B cell (primary cell): ENCODE results near the gene EFEMP1. TPM values are rescaled to one million over a fixed set of nuclear protein-coding genes. Genes with fewer than 3 reads are reported as not detected.

ENCODE experiments used
- ATAC-seq: fragments of 200-7000 bp; cut with Tn5 transposase; one replicate; pipeline ENCODE4 v1.10.0; 2021; ENCODE audit warnings: low read depth, mild to moderate bottlenecking, moderate number of reproducible peaks, moderate library complexity
- CTCF ChIA-PET: fragments of 350-600 bp; sonication (Branson Sonifier 250); formaldehyde crosslinking; loops from one replicate; lab custom pipeline; 2021; ENCODE audit warnings: antibody characterized with exemption, inconsistent platforms; lab: Charles Lee
- POLR2A ChIA-PET: fragments of 350-600 bp; sonication (Branson Sonifier 250); formaldehyde crosslinking; loops from one replicate; lab custom pipeline; 2021; ENCODE audit warnings: antibody characterized with exemption; lab: Charles Lee
- DNase-seq: peaks from one replicate; pipeline ENCODE4 v3.0.0; 2013
- H2AFZ ChIP-seq: 2 replicates; pipeline ENCODE4 v1.6.1; 2012; ENCODE audit warnings: mild to moderate bottlenecking, low read depth, low read length; ENCODE audit not compliant: insufficient read depth, poor library complexity, severe bottlenecking
- H3K27ac ChIP-seq, 2 donors: 1 replicate in 1 of 2; 2 replicates in 1 of 2; pipeline ENCODE4 v1.5.1; 2012 to 2013; ENCODE audit warnings: low read length in 2 of 2, mild to moderate bottlenecking in 2 of 2, moderate library complexity in 1 of 2
- H3K27me3 ChIP-seq, 4 experiments: fragments of 200-600 bp in 1 of 4; sonication (generic) in 1 of 4; replicated peaks in 1 of 4; 1 replicate in 2 of 4; 2 replicates in 2 of 4; pipeline versions ENCODE4 v1.6.1 to v1.7.0; 2013 to 2016; ENCODE audit warnings: low read length in 3 of 4, mild to moderate bottlenecking in 2 of 4, mixed read lengths in 1 of 4, moderate library complexity in 1 of 4; ENCODE audit not compliant: insufficient read depth in 4 of 4, control insufficient read depth in 3 of 4; ENCODE audit errors: control extremely low read depth in 1 of 4
- H3K36me3 ChIP-seq, 2 experiments: replicated peaks in 1 of 2; 1 replicate in 1 of 2; 2 replicates in 1 of 2; pipeline versions ENCODE4 v1.6.1 to v1.7.1; 2013; ENCODE audit warnings: low read length in 1 of 2; ENCODE audit not compliant: insufficient read depth in 2 of 2, control insufficient read depth in 1 of 2; ENCODE audit errors: control extremely low read depth in 1 of 2, extremely low read depth in 1 of 2
- H3K4me1 ChIP-seq, 2 donors: fragments of 200-600 bp in 1 of 2; sonication (generic) in 1 of 2; 1 replicate in 1 of 2; 2 replicates in 1 of 2; pipeline versions ENCODE4 v1.5.1 to v1.6.1; 2013 to 2017; ENCODE audit warnings: low read length in 2 of 2; ENCODE audit not compliant: control insufficient read depth in 2 of 2, insufficient read depth in 2 of 2
- H3K4me2 ChIP-seq: replicated peaks from 2 replicates; pipeline ENCODE3; 2012; ENCODE audit warnings: mild to moderate bottlenecking, low read depth, low read length; ENCODE audit not compliant: poor library complexity, severe bottlenecking
- H3K4me3 ChIP-seq, 5 experiments: fragments of 200-600 bp in 1 of 5; sonication (generic) in 1 of 5; 1 replicate in 3 of 5; 2 replicates in 2 of 5; pipeline versions ENCODE4 v1.5.1 to v1.7.0; 2011 to 2016; ENCODE audit warnings: low read length in 4 of 5, mild to moderate bottlenecking in 4 of 5, low read depth in 2 of 5, control low read depth in 1 of 5, moderate library complexity in 1 of 5; ENCODE audit not compliant: insufficient read depth in 1 of 5; ENCODE audit errors: control extremely low read depth in 1 of 5, extremely low read depth in 1 of 5
- H3K79me2 ChIP-seq: fragments of 200-600 bp; sonication (generic); one replicate; pipeline ENCODE4 v1.6.0; 2016; ENCODE audit warnings: low read length; ENCODE audit not compliant: control insufficient read depth, insufficient read depth
- H3K9ac ChIP-seq: fragments of 200-600 bp; sonication (generic); 2 replicates; pipeline ENCODE4 v1.6.1; 2017; ENCODE audit warnings: mild to moderate bottlenecking, low read length, moderate library complexity
- H3K9me3 ChIP-seq, 3 donors: one replicate each; pipeline versions ENCODE4 v1.6.1 to v1.7.1; 2013; ENCODE audit warnings: low read length in 2 of 3; ENCODE audit not compliant: control insufficient read depth in 2 of 3, insufficient read depth in 1 of 3; ENCODE audit errors: control extremely low read depth in 1 of 3
- H4K20me1 ChIP-seq: 2 replicates; pipeline ENCODE4 v1.6.0; 2012; ENCODE audit warnings: mild to moderate bottlenecking, low read length; ENCODE audit not compliant: insufficient read depth, control insufficient read depth, poor library complexity, severe bottlenecking
- H3K27ac Mint-ChIP-seq: one replicate; pipeline ENCODE4 v1.8.0; 2021; ENCODE audit warnings: mixed read lengths
- H3K27me3 Mint-ChIP-seq: one replicate; pipeline ENCODE4 v1.8.0; 2021; ENCODE audit warnings: mixed read lengths
- H3K4me1 Mint-ChIP-seq: one replicate; pipeline ENCODE4 v1.8.0; 2021; ENCODE audit warnings: mixed read lengths
- H3K4me3 Mint-ChIP-seq: one replicate; pipeline ENCODE4 v1.8.0; 2021; ENCODE audit warnings: mixed read lengths
- H3K9me3 Mint-ChIP-seq: one replicate; pipeline ENCODE4 v1.8.0; 2022; ENCODE audit warnings: mixed read lengths; ENCODE audit not compliant: insufficient read depth
- CTCF ChIP-seq: fragments of 200-600 bp; IDR thresholded peaks from one replicate; pipeline ENCODE4 v1.8.0; 2022; ENCODE audit warnings: antibody characterized with exemption, mild to moderate bottlenecking
- EZH2 ChIP-seq: IDR thresholded peaks from 2 replicates; pipeline ENCODE4 v1.6.1; 2012; ENCODE audit warnings: borderline replicate concordance, low read depth, mild to moderate bottlenecking, moderate library complexity, low read length; ENCODE audit not compliant: insufficient read depth, poor library complexity, severe bottlenecking
- WGBS: methylation state at CpG from one replicate; pipeline ENCODE4 v1.1.5; 2013; ENCODE audit warnings: missing lambda C conversion rate; ENCODE audit not compliant: insufficient coverage; 5-methylcytosine and 5-hydroxymethylcytosine counted together
- intact Hi-C: fragments of 100-400 bp; cut with micrococcal nuclease; formaldehyde crosslinking; loops from one replicate; pipeline ENCODE4 v1.10.0; 2022
- polyA plus RNA-seq: library from polyadenylated mRNA; depleted of rRNA; stranded (reverse); fragments of >200 nt; gene quantifications from 2 replicates; pipeline ENCODE4 v1.2.3, GENCODE V29; 2012
- total RNA-seq, 2 donors: library from RNA; stranded (reverse); fragments of 120-200 nt in 1 of 2; gene quantifications; 1 replicate in 1 of 2; 2 replicates in 1 of 2; pipeline versions ENCODE4 v1.2.3 to v1.2.4, GENCODE V29; 2013 to 2022

Gene EFEMP1
- total and polyA plus RNA-seq, 2 donors (not counting 1 experiment from before 2014, with no cell fraction given): not detected

GRCh38 chr2:55958756-55959155 is 35.2 kb upstream of the EFEMP1 start:
- Histone ChIP-seq H3K4me2 (no peak overlapping the region), H2AFZ (no peak overlapping the region), H3K4me1 (no peaks in the 10 kb centered on the region)

GRCh38 chr2:55957142-55957541 is 33.6 kb upstream of the EFEMP1 start:
- no peak overlapping the region for H3K27ac ChIP-seq
- WGBS: no CpG with 5 or more reads among the region's 3 CpGs
- no peaks in the 10 kb centered on the region for H3K9me3 Mint-ChIP-seq
- H3K27me3 Mint-ChIP-seq: peaks cover 18% of the 10 kb centered on the region
- ATAC-seq (no peak), DNase-seq (no peak)
- CTCF ChIA-PET: no interaction called here
- TF ChIP-seq CTCF (no peak), EZH2 (no peak)
- H3K79me2 ChIP-seq: no peaks in the 10 kb centered on the region
- no peak overlapping the region for H3K9ac ChIP-seq
- H3K36me3 ChIP-seq: no peaks in the 10 kb centered on the region
- no peak overlapping the region for H3K4me2 ChIP-seq
- H3K9me3 ChIP-seq: no peaks in the 10 kb centered on the region
- H3K4me1 ChIP-seq: no peaks in the 10 kb centered on the region
- H3K4me3 Mint-ChIP-seq: no peak overlapping the region
- H2AFZ ChIP-seq: no peak overlapping the region
- H3K27me3 ChIP-seq: no peaks in the 10 kb centered on the region
- intact Hi-C loops: no loop called here
- H3K27ac Mint-ChIP-seq: no peak overlapping the region
- H3K4me3 ChIP-seq: no peak overlapping the region
- POLR2A ChIA-PET: no interaction called here
- H4K20me1 ChIP-seq: no peaks in the 10 kb centered on the region
- no peaks in the 10 kb centered on the region for H3K4me1 Mint-ChIP-seq

More at GRCh38 chr2:55958756-55959155, 35.2 kb upstream of the EFEMP1 start:
- CTCF ChIA-PET: no interaction called here
- no peak overlapping the region for H3K27ac ChIP-seq
- ATAC-seq (no peak), DNase-seq (no peak)
- no peaks in the 10 kb centered on the region for H3K9me3 Mint-ChIP-seq
- TF ChIP-seq EZH2: no peak
- no peak for TF ChIP-seq CTCF
- H4K20me1 ChIP-seq: no peaks in the 10 kb centered on the region
- H3K36me3 ChIP-seq: no peaks in the 10 kb centered on the region
- no peaks in the 10 kb centered on the region for H3K27me3 ChIP-seq
- no peak overlapping the region for H3K9ac ChIP-seq
- H3K9me3 ChIP-seq: no peaks in the 10 kb centered on the region
- H3K79me2 ChIP-seq: no peaks in the 10 kb centered on the region
- no peak overlapping the region for H3K4me3 ChIP-seq
- 31% methylated on average over 1 of the region's 1 CpG for WGBS
- POLR2A ChIA-PET: no interaction called here
- no peak overlapping the region for H3K27ac Mint-ChIP-seq
- intact Hi-C loops: no loop called here
- peaks cover 20% of the 10 kb centered on the region for H3K27me3 Mint-ChIP-seq
- no peaks in the 10 kb centered on the region for H3K4me1 Mint-ChIP-seq
- no peak overlapping the region for H3K4me3 Mint-ChIP-seq
